ENCODE measurements around the gene ENG. TPM values are rescaled to one million over a fixed set of nuclear protein-coding genes. Genes with fewer than 3 reads are reported as not detected.

The ENG gene
- total and polyA plus RNA-seq, 8 donors = 4.0 to 58.5 (median 25.2) TPM

- Histone ChIP-seq H3K27me3 (no peaks in the 10 kb centered on the region), H3K27ac (peak overlapping the region in 4 of 5 donors; percentile 83 to 90 (median 84)), H3K9me3 (peaks cover 0 to 14% (median 10%) of the 10 kb centered on the region in 4 donors), H3K4me3 (peak overlapping the region; percentile 52 to 61 (median 54)), H3K4me1 (peaks cover under 1 to 35% (median 11%) of the 10 kb centered on the region in 4 donors), H3K36me3 (no peaks in the 10 kb centered on the region)
- no peak for DNase-seq
- no peak for TF ChIP-seq POLR2AphosphoS5 (IDR thresholded peaks at IDR 0.05)
- TF ChIP-seq EP300 (IDR thresholded peaks at IDR 0.05) = no peak
- TF ChIP-seq POLR2A (IDR thresholded peaks at IDR 0.05) = no peak
- TF ChIP-seq, protein P1, sequence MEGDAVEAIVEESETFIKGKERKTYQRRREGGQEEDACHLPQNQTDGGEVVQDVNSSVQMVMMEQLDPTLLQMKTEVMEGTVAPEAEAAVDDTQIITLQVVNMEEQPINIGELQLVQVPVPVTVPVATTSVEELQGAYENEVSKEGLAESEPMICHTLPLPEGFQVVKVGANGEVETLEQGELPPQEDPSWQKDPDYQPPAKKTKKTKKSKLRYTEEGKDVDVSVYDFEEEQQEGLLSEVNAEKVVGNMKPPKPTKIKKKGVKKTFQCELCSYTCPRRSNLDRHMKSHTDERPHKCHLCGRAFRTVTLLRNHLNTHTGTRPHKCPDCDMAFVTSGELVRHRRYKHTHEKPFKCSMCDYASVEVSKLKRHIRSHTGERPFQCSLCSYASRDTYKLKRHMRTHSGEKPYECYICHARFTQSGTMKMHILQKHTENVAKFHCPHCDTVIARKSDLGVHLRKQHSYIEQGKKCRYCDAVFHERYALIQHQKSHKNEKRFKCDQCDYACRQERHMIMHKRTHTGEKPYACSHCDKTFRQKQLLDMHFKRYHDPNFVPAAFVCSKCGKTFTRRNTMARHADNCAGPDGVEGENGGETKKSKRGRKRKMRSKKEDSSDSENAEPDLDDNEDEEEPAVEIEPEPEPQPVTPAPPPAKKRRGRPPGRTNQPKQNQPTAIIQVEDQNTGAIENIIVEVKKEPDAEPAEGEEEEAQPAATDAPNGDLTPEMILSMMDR (IDR thresholded peaks at IDR 0.05) = no peak
- WGBS, 5 donors = 69 to 85% (median 84%) methylated on average over 9 of the region's 9 CpGs
- intact Hi-C loops (cut with DNase I; ENCODE audit: low total_unique reads) = no loop called here
These were observed 1.6 kb downstream of the ENG start for GRCh38 chr9:127852829-127853228.

DNA sequence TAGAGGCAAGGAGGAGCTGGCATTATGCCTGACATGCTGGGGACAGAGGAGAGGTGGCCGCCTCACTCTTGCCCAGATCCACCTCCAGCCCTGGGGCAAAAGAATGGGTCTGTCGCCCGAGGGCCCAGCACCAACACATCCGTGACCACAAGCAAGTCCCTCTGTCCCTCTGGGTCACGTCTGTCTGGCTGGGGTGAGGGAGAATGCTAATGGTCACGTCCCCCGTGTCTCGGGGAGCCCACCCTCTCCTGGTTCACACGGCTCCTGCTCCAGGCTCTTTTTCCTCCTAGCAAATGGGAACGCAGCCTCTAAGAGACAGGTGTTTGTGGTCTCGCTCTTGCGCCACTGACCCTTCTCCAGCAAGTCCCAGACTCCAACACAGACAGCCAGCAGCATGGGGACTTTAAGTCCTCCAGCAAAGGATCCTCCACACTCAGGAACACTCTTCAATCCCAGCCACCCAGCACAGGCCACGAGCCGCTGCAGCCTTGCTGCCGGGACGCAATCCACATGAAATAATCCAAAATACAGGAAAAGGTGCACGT is 4.1 kb downstream of the ENG start:
- Histone ChIP-seq H3K36me3 (no peaks in the 10 kb centered on the region), H3K27ac (peak overlapping the region in 3 of 5 donors; percentile 10 to 37 (median 27)), H3K9me3 (peaks cover 0 to 14% (median 10%) of the 10 kb centered on the region in 4 donors), H3K4me1 (peaks cover 0 to 45% (median 15%) of the 10 kb centered on the region in 4 donors), H3K4me3 (peak overlapping the region in 3 of 4 donors; percentile 52 to 61 (median 57)), H3K27me3 (no peaks in the 10 kb centered on the region)
- intact Hi-C loops (cut with DNase I; ENCODE audit: low total_unique reads) = no loop called here
- TF ChIP-seq POLR2AphosphoS5 (IDR thresholded peaks at IDR 0.05) = no peak
- TF ChIP-seq, protein P1 (IDR thresholded peaks at IDR 0.05) = no peak
- no peak for TF ChIP-seq POLR2A (IDR thresholded peaks at IDR 0.05)
- TF ChIP-seq EP300 (IDR thresholded peaks at IDR 0.05) = no peak
- 81 to 93% (median 86%) methylated on average over 17 of the region's 17 CpGs for WGBS, 5 donors
- DNase-seq = no peak

- no peak overlapping the region for H3K4me3 ChIP-seq
- WGBS, 5 donors = 89 to 97% (median 91%) methylated on average over 9 to 10 of the region's 10 CpGs
- no peak overlapping the region for H3K27ac ChIP-seq
These were observed 5.5 kb downstream of the ENG start for GRCh38 chr9:127848756-127849504.

More at GRCh38 chr9:127848756-127849504, 5.5 kb downstream of the ENG start:
- Histone ChIP-seq H3K4me1 (peaks cover 0 to 31% (median 11%) of the 10 kb centered on the region in 4 donors), H3K36me3 (no peaks in the 10 kb centered on the region), H3K27me3 (no peaks in the 10 kb centered on the region), H3K9me3 (peaks cover 0 to 14% (median 10%) of the 10 kb centered on the region in 4 donors)
- DNase-seq = no peak
- TF ChIP-seq EP300 (IDR thresholded peaks at IDR 0.05) (no peak), POLR2A (IDR thresholded peaks at IDR 0.05) (no peak), POLR2AphosphoS5 (IDR thresholded peaks at IDR 0.05) (no peak)
- TF ChIP-seq, protein P1 (IDR thresholded peaks at IDR 0.05) = no peak
- intact Hi-C loops (cut with DNase I; ENCODE audit: low total_unique reads) = no loop called here

Data from stomach (tissue), 9 donors.